Measurements from ENCODE around the gene IGSF5.

GRCh38 chr21:39842741-39843459 lies 97.9 kb downstream of the IGSF5 start:
- TF ChIP-seq, protein P1, sequence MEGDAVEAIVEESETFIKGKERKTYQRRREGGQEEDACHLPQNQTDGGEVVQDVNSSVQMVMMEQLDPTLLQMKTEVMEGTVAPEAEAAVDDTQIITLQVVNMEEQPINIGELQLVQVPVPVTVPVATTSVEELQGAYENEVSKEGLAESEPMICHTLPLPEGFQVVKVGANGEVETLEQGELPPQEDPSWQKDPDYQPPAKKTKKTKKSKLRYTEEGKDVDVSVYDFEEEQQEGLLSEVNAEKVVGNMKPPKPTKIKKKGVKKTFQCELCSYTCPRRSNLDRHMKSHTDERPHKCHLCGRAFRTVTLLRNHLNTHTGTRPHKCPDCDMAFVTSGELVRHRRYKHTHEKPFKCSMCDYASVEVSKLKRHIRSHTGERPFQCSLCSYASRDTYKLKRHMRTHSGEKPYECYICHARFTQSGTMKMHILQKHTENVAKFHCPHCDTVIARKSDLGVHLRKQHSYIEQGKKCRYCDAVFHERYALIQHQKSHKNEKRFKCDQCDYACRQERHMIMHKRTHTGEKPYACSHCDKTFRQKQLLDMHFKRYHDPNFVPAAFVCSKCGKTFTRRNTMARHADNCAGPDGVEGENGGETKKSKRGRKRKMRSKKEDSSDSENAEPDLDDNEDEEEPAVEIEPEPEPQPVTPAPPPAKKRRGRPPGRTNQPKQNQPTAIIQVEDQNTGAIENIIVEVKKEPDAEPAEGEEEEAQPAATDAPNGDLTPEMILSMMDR (IDR thresholded peaks at IDR 0.05; ENCODE audit: low read depth, low read length): no peak
- TF ChIP-seq POLR2A (IDR thresholded peaks at IDR 0.05; ENCODE audit: extremely low read depth, insufficient read length) (no peak), MAX (IDR thresholded peaks at IDR 0.05; ENCODE audit: low read depth, low read length) (no peak), MYC (IDR thresholded peaks at IDR 0.05; ENCODE audit: low read depth, low read length) (no peak)
